Measurements from ENCODE around the gene PAX4.
A peak's percentile ranks its signal among the peaks of the same experiment; 100 is the strongest.

PAX4 gene, protein sequence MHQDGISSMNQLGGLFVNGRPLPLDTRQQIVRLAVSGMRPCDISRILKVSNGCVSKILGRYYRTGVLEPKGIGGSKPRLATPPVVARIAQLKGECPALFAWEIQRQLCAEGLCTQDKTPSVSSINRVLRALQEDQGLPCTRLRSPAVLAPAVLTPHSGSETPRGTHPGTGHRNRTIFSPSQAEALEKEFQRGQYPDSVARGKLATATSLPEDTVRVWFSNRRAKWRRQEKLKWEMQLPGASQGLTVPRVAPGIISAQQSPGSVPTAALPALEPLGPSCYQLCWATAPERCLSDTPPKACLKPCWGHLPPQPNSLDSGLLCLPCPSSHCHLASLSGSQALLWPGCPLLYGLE

DNA sequence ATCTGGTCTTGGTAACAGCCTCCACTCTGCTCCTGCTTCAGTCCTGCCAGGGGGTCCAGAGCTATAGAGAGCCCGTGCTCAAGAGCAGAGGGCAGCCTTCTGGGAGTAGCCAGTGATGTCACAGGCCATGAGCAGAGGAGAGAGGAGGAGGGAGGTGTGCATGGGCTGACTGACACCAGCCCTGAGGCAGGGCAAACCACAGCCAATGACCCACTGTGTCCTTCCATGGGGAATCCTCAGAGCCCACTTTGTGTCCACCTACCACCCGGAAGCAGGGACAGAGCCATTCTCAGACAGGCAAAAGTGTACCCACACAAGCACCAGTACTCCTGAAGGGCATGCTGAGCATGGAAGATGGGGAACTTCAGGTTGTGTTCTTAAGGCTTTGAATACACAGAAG is at the start of gene PAX4:
Gene PAX4 (minus strand): TSS at position 101 of the 400 bp plus-strand sequence. CDS start 2,214 bp downstream, outside the sequence.
- Histone ChIP-seq H3K27me3 (ENCODE audit: control insufficient read depth, insufficient read depth, low read length) (peaks cover 12% of the 10 kb centered on the region), H3K36me3 (ENCODE audit: control insufficient read depth, insufficient read depth, low read length) (no peaks in the 10 kb centered on the region), H3K4me3 (ENCODE audit: low read length) (no peak within 1 kb of the TSS), H3K4me1 (ENCODE audit: control insufficient read depth, insufficient read depth, low read length) (no peaks in the 10 kb centered on the region), H3K27ac (ENCODE audit: low read depth, low read length) (no peak within 1 kb of the TSS), H3K9ac (ENCODE audit: low read length) (no peak within 1 kb of the TSS)

DNA sequence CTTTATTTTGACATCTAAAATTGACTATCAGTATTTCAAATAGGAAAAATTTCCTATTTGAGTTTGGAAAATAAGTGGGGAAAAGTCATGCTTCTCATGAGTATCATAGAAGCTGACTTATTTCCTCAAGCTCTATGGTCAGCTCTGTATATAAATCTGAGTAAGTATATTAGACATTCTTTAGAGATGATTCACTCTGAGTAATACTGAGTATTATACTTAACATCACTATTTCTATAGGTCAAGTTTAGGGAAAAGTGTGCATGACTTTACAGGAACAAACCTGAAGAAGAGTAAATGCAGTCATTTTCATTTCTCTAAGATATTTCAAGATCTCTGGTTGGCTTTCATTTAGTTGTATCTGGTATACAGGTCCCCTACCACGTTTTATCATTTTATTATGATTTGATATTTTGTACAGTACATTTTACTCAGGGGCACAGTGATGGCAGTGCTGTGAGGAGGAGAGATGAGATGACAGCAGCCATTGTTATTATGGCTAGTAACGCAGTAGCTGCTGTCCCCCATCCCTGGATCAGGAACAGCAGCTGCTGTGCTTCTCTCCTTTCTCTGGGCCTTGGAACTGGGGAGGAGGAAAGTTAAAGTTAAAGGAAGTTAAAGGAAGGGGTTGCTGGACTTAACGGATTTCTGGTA is 49.2 kb upstream of the PAX4 start:
- no peak overlapping the region for H3K27ac ChIP-seq (ENCODE audit: low read depth, low read length)
- no peaks in the 10 kb centered on the region for H3K4me1 ChIP-seq (ENCODE audit: control insufficient read depth, insufficient read depth, low read length)
- no peak overlapping the region for H3K4me3 ChIP-seq (ENCODE audit: low read length)
- H3K36me3 ChIP-seq (ENCODE audit: control insufficient read depth, insufficient read depth, low read length), result no peaks in the 10 kb centered on the region
- H3K9ac ChIP-seq (ENCODE audit: low read length), result no peak overlapping the region
- H3K27me3 ChIP-seq (ENCODE audit: control insufficient read depth, insufficient read depth, low read length), result no peaks in the 10 kb centered on the region

DNA sequence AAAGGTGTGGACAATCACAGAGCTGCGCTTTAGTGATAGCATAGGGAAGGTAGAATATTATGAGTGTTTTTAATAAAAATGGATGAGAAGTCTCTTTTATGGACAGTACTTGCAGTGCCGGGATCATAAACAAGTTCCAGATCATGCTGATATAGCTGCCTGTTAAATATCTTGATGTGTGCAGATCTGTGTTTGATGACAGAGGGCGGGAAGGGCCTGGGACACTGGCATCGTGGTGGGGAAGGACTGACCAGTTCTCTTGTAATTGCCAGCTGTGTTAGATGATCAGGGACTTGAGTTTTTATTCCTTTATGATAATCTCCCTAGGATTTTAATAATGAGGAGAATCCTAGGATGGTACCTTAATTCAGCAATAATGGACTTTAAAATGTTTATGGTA is 48.7 kb upstream of the PAX4 start:
- H3K36me3 ChIP-seq (ENCODE audit: control insufficient read depth, insufficient read depth, low read length), result no peaks in the 10 kb centered on the region
- no peaks in the 10 kb centered on the region for H3K27me3 ChIP-seq (ENCODE audit: control insufficient read depth, insufficient read depth, low read length)
- H3K27ac ChIP-seq (ENCODE audit: low read depth, low read length), result no peak overlapping the region
- no peak overlapping the region for H3K9ac ChIP-seq (ENCODE audit: low read length)
- no peak overlapping the region for H3K4me3 ChIP-seq (ENCODE audit: low read length)
- no peaks in the 10 kb centered on the region for H3K4me1 ChIP-seq (ENCODE audit: control insufficient read depth, insufficient read depth, low read length)

DNA sequence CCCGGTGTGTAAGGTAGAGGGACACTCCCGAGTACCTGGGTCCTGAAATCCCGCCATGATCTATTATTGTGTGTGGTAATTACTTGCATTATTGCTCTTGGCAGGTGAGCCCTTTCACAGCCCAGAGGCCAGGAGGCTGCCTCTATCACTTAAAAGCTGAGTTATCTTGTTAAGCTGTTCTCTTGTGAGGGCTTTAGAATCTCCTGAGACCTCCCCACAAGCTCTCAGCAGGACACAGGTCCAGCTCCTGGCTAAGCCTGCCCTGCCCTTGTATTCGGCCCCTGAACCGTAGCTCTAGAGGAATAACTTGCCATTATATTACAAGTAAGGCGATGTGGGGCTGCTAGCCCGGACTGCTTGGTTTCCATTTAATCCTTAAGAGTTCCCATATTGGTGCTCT is 48.0 kb upstream of the PAX4 start:
- no peaks in the 10 kb centered on the region for H3K36me3 ChIP-seq (ENCODE audit: control insufficient read depth, insufficient read depth, low read length)
- no peaks in the 10 kb centered on the region for H3K4me1 ChIP-seq (ENCODE audit: control insufficient read depth, insufficient read depth, low read length)
- H3K27me3 ChIP-seq (ENCODE audit: control insufficient read depth, insufficient read depth, low read length), result no peaks in the 10 kb centered on the region
- no peak overlapping the region for H3K4me3 ChIP-seq (ENCODE audit: low read length)
- H3K27ac ChIP-seq (ENCODE audit: low read depth, low read length), result no peak overlapping the region
- no peak overlapping the region for H3K9ac ChIP-seq (ENCODE audit: low read length)

DNA sequence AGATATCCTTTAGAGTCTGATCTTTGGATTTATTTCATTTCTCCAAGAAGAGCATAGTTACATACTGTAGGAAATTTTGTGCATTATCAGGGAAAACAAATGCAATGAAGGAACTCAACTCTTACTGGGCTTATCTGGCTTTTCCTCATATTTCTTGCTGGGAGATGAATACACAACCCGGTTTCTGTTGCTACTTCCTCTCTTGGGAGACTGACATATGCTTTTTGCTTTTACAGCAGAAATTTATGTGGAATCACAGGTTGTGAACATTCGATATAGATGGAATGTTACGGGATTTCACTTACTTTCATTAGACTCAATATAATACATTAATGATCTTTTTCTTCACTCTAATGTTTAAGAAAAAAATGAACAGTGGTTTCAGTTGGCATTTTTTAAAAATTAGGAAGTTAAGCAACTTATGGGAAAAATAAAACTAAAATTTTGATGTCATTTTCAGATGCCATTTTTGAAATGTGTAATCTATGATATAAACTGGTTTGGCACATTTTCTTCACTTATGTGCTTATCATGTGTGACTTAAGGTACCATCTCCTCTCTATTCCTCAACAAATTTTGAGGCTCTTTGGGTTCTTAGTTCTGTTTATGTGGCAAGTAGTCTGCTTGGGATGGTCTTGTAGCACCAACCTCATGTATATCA is 41.2 kb upstream of the PAX4 start:
- H3K9ac ChIP-seq (ENCODE audit: low read length), result no peak overlapping the region
- H3K27me3 ChIP-seq (ENCODE audit: control insufficient read depth, insufficient read depth, low read length), result no peaks in the 10 kb centered on the region
- H3K4me3 ChIP-seq (ENCODE audit: low read length), result no peak overlapping the region
- no peak overlapping the region for H3K27ac ChIP-seq (ENCODE audit: low read depth, low read length)
- no peaks in the 10 kb centered on the region for H3K36me3 ChIP-seq (ENCODE audit: control insufficient read depth, insufficient read depth, low read length)
- peaks cover 4% of the 10 kb centered on the region for H3K4me1 ChIP-seq (ENCODE audit: control insufficient read depth, insufficient read depth, low read length)

DNA sequence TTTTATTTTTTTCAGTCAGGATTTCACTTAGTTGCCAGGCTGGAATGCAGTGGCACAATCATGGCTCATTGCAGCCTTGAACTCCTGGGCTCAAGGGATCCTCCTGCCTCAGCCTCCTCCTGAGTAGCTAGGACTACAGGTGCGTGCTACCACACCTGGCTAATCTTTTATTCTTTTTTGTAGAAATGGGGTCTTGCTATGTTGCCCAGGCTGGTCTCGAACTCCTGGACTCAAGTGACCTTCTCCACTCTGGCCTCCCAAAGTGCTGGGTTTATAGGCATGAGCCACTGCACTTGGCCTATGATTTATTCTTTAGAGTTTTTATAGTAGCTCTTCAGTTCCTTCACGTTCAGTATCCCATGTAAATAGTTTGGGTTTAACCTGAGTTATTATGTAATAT is 39.6 kb upstream of the PAX4 start:
- no peak overlapping the region for H3K4me3 ChIP-seq (ENCODE audit: low read length)
- peaks cover 11% of the 10 kb centered on the region for H3K4me1 ChIP-seq (ENCODE audit: control insufficient read depth, insufficient read depth, low read length)
- H3K27ac ChIP-seq (ENCODE audit: low read depth, low read length), result no peak overlapping the region
- H3K9ac ChIP-seq (ENCODE audit: low read length), result no peak overlapping the region
- H3K36me3 ChIP-seq (ENCODE audit: control insufficient read depth, insufficient read depth, low read length), result no peaks in the 10 kb centered on the region
- no peaks in the 10 kb centered on the region for H3K27me3 ChIP-seq (ENCODE audit: control insufficient read depth, insufficient read depth, low read length)

DNA sequence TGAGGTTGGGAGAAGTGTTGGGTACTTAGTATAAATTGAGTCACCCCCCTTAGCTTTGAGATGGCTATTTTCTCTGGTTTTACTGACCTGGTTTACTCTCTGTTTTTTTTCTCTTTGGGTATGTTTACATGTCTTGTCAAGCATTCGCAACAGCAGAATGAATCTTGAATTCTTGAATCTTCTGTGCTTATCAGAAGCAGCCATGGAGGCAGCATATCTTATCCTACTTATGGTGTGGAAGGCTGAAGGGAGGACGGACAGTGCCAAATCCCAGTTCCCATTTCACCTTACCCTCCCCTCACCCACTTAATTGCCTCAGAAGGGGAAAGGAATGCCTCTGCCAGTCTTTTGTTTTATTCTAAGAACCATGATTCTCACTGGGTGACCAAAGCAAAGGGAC is 37.8 kb upstream of the PAX4 start:
- Histone ChIP-seq H3K27ac (ENCODE audit: low read depth, low read length) (no peak overlapping the region), H3K4me1 (ENCODE audit: control insufficient read depth, insufficient read depth, low read length) (peaks cover 13% of the 10 kb centered on the region), H3K4me3 (ENCODE audit: low read length) (no peak overlapping the region), H3K9ac (ENCODE audit: low read length) (no peak overlapping the region), H3K27me3 (ENCODE audit: control insufficient read depth, insufficient read depth, low read length) (no peaks in the 10 kb centered on the region), H3K36me3 (ENCODE audit: control insufficient read depth, insufficient read depth, low read length) (no peaks in the 10 kb centered on the region)

DNA sequence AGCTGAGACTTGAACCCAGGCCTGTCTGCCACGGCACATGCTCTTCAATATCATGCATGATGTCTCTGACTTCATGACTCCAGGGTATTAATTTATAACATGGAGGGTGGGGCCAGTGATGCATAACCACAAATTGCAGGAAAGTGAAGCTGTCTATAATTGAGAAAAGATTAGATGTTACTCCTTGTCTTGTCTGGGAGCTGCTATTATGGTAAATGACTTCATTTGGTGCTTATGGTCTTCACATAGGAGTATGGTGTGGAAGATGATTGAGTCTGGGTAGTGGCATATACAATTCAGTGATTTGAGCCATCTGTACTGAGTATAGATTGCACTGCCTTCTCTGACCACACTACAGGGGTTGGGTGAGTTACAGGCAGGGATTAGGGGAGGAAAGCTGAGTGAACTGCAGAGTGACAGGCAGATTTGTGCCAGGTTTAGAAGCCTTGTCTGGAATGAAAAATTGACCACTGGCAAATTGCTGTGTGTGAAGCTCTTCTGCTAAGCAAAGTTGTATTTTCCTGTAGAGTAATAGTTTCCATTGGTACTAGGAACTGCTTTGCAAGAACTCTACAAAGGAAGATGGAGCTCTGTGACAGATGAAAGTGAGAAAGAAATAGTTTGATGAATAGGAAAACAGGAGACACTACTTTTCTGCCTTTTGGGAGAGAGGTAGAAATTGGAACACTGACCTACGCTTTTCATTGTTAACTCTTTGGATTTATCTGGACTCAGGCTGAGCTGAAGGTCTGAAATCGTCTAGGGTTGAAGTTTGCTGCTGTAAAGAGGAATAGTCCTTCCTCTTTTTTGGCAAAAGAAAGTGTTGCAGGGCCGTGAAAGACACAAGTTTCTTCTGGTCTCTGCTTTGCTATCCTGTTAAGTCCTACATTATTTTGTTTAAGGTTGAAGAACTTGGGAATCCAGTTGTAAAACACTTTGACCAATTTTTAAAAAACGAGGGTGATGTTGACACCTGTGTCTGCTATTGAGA is 36.8 kb upstream of the PAX4 start:
- no peak overlapping the region for H3K4me3 ChIP-seq (ENCODE audit: low read length)
- H3K27ac ChIP-seq (ENCODE audit: low read depth, low read length), result no peak overlapping the region

DNA sequence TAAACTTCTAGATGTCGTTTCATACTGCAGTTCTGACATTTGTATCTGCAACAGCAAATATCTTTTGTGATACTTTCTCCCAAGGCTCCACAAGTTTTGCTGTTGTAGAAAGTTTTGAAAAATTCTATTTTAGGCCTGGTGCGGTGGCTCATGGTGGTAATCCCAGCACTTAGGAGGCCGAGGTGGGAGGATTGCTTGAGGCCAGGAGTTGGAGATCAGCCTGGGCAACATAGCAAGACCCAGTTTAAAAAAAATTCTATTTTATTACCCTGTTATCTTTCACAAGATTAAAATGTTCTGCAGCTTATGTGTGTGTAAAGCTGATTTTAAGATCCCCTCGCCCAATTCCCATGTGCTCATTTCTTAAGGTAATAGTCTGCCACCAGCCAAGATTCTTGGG is 35.5 kb upstream of the PAX4 start:
- H3K9ac ChIP-seq (ENCODE audit: low read length), result no peak overlapping the region

More for the DNA sequence above, 36.8 kb upstream of the PAX4 start:
- H3K4me1 ChIP-seq (ENCODE audit: control insufficient read depth, insufficient read depth, low read length), result peaks cover 13% of the 10 kb centered on the region
- no peaks in the 10 kb centered on the region for H3K27me3 ChIP-seq (ENCODE audit: control insufficient read depth, insufficient read depth, low read length)
- H3K36me3 ChIP-seq (ENCODE audit: control insufficient read depth, insufficient read depth, low read length), result no peaks in the 10 kb centered on the region
- no peak overlapping the region for H3K9ac ChIP-seq (ENCODE audit: low read length)

DNA sequence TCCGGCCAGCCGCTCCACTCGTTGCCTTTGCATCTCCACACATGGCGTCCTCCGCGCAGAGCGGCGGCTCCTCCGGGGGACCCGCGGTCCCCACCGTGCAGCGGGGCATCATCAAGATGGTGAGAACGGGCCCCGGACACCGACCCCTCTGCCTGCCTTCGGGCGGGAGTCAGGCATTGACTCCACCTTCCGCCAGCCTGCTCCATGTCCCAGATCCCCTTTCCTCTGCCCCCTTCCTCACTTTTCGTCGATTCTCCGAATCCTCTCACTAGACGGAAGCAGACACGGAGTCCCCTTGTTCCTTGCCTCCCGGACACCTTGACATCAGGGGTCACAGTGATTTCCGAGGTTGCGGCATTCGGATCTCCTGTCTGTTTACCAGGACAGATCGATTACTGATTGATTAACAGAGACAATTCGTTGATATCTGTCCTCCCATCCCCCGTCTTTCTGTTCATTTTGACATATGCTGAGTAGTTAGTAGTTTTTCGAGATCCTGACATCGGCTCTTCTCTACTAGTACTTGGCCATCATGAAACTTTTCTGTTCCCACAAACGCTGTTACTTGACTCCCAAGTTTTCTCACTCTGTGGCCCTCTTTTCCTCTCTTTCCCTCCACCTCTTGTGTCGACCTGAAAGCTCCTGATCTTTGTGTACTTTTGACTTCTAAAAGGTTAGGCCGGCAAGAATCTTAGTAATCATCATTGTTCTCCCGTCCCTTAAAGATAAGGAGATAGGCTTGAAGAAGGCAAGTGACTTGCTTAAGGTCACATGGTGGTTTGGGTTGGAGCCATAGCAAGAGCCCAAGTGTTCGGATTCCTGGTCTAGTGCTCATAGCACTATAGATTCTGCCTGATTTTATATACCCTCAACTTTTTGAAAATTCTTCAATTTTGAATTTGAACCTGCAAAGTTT is 34.6 kb upstream of the PAX4 start:
- H3K9ac ChIP-seq (ENCODE audit: low read length), result peak overlapping the region; percentile 50
- H3K4me1 ChIP-seq (ENCODE audit: control insufficient read depth, insufficient read depth, low read length), result peaks cover 13% of the 10 kb centered on the region
- no peaks in the 10 kb centered on the region for H3K27me3 ChIP-seq (ENCODE audit: control insufficient read depth, insufficient read depth, low read length)
- H3K4me3 ChIP-seq (ENCODE audit: low read length), result peak overlapping the region; percentile 98
- H3K27ac ChIP-seq (ENCODE audit: low read depth, low read length), result peak overlapping the region; percentile 94
- H3K36me3 ChIP-seq (ENCODE audit: control insufficient read depth, insufficient read depth, low read length), result no peaks in the 10 kb centered on the region

More for the DNA sequence above, 35.5 kb upstream of the PAX4 start:
- Histone ChIP-seq H3K36me3 (ENCODE audit: control insufficient read depth, insufficient read depth, low read length) (no peaks in the 10 kb centered on the region), H3K4me3 (ENCODE audit: low read length) (no peak overlapping the region), H3K4me1 (ENCODE audit: control insufficient read depth, insufficient read depth, low read length) (peaks cover 13% of the 10 kb centered on the region), H3K27me3 (ENCODE audit: control insufficient read depth, insufficient read depth, low read length) (no peaks in the 10 kb centered on the region), H3K27ac (ENCODE audit: low read depth, low read length) (no peak overlapping the region)
